ENCODE measurements around the gene ARHGEF1.

GRCh38 chr19:41926763-41927496 lies 43.9 kb downstream of the ARHGEF1 start:
- TF ChIP-seq CTCF (conservative IDR thresholded peaks at IDR 0.05; ENCODE audit: low read length) (no peak), EZH2phosphoT487 (IDR thresholded peaks at IDR 0.05; ENCODE audit: borderline replicate concordance) (no peak)
